H9 (cell line): ENCODE data around the gene HASPIN. TPM values are rescaled to one million over a fixed set of nuclear protein-coding genes. Genes with fewer than 3 reads are reported as not detected.

Experiments
- DNase-seq: peaks from one replicate; pipeline ENCODE4 v3.0.0-alpha.2; 2017
- H2AFZ ChIP-seq: one replicate; pipeline ENCODE4 v1.6.1; 2013; ENCODE audit warnings: mild to moderate bottlenecking, low read length, control low read depth, moderate library complexity
- H2AK5ac ChIP-seq: 2 replicates; pipeline ENCODE4 v1.6.1; 2013; ENCODE audit warnings: low read length, control low read depth, mixed read lengths; ENCODE audit not compliant: insufficient read length
- H2BK120ac ChIP-seq: one replicate; pipeline ENCODE4 v1.6.1; 2013; ENCODE audit warnings: low read depth, mild to moderate bottlenecking, low read length, control low read depth, inconsistent platforms; ENCODE audit not compliant: poor library complexity, severe bottlenecking
- H2BK12ac ChIP-seq: 2 replicates; pipeline ENCODE4 v1.6.1; 2013; ENCODE audit warnings: low read length, control low read depth, mixed read lengths, low read depth; ENCODE audit not compliant: insufficient read length
- H2BK15ac ChIP-seq: 2 replicates; pipeline ENCODE4 v1.6.1; 2013; ENCODE audit warnings: low read depth, low read length, control low read depth
- H2BK20ac ChIP-seq: one replicate; pipeline ENCODE4 v1.6.1; 2013; ENCODE audit warnings: low read depth, mild to moderate bottlenecking, low read length, control low read depth, inconsistent platforms; ENCODE audit not compliant: poor library complexity, severe bottlenecking
- H2BK5ac ChIP-seq: 2 replicates; pipeline ENCODE4 v1.6.1; 2013; ENCODE audit warnings: low read length, control low read depth, mixed read lengths; ENCODE audit not compliant: insufficient read length
- H3K14ac ChIP-seq: 2 replicates; pipeline ENCODE4 v1.6.1; 2013; ENCODE audit warnings: low read length, control low read depth; ENCODE audit not compliant: insufficient read depth
- H3K18ac ChIP-seq: 2 replicates; pipeline ENCODE4 v1.6.1; 2013; ENCODE audit warnings: low read depth, mild to moderate bottlenecking, mixed read lengths, low read length, control low read depth; ENCODE audit not compliant: insufficient read length
- H3K23ac ChIP-seq: 2 replicates; pipeline ENCODE4 v1.6.1; 2013; ENCODE audit warnings: low read length, control low read depth, mixed read lengths, low read depth; ENCODE audit not compliant: insufficient read length
- H3K23me2 ChIP-seq: 2 replicates; pipeline ENCODE4 v1.6.1; 2013; ENCODE audit warnings: low read depth, mild to moderate bottlenecking, mixed read lengths, low read length, control low read depth; ENCODE audit not compliant: insufficient read length, poor library complexity, severe bottlenecking
- H3K27ac ChIP-seq: 2 replicates; pipeline ENCODE4 v1.5.1; 2013; ENCODE audit warnings: low read length, control low read depth, mixed read lengths, low read depth; ENCODE audit not compliant: insufficient read length
- H3K27me3 ChIP-seq: 2 replicates; pipeline ENCODE4 v1.6.1; 2013; ENCODE audit warnings: low read length, control low read depth, inconsistent platforms; ENCODE audit not compliant: insufficient read depth
- H3K4ac ChIP-seq: 2 replicates; pipeline ENCODE4 v1.6.1; 2013; ENCODE audit warnings: low read depth, mild to moderate bottlenecking, control low read depth, inconsistent platforms, low read length, moderate library complexity
- H3K4me1 ChIP-seq: 2 replicates; pipeline ENCODE4 v1.6.1; 2013; ENCODE audit warnings: low read length, control low read depth, inconsistent platforms; ENCODE audit not compliant: insufficient read depth
- H3K4me2 ChIP-seq: 2 replicates; pipeline ENCODE4 v1.6.1; 2013; ENCODE audit warnings: low read length, control low read depth, mixed read lengths; ENCODE audit not compliant: insufficient read length, insufficient read depth
- H3K56ac ChIP-seq: 2 replicates; pipeline ENCODE4 v1.6.1; 2013; ENCODE audit warnings: low read depth, mild to moderate bottlenecking, mixed read lengths, low read length, control low read depth; ENCODE audit not compliant: insufficient read length
- H3K79me1 ChIP-seq: 2 replicates; pipeline ENCODE4 v1.6.1; 2013; ENCODE audit warnings: low read depth, mild to moderate bottlenecking, moderate library complexity, low read length, control low read depth, inconsistent platforms; ENCODE audit not compliant: insufficient read depth, poor library complexity, severe bottlenecking
- H3K79me2 ChIP-seq: 2 replicates; pipeline ENCODE4 v1.6.1; 2013; ENCODE audit warnings: low read length, control low read depth, inconsistent platforms; ENCODE audit not compliant: insufficient read depth
- H3K9ac ChIP-seq: 2 replicates; pipeline ENCODE4 v1.6.1; 2013; ENCODE audit warnings: low read length, control low read depth, mixed read lengths; ENCODE audit not compliant: insufficient read length; ENCODE audit errors: extremely low read depth
- H3K9me3 ChIP-seq: one replicate; pipeline ENCODE4 v1.6.1; 2013; ENCODE audit warnings: low read depth, low read length, inconsistent platforms; ENCODE audit not compliant: control insufficient read depth
- H3T11ph ChIP-seq: one replicate; pipeline ENCODE4 v1.6.1; 2013; ENCODE audit warnings: mild to moderate bottlenecking, low read length, control low read depth, inconsistent platforms
- H4K20me1 ChIP-seq: one replicate; pipeline ENCODE4 v1.6.1; 2013; ENCODE audit not compliant: control insufficient read depth, insufficient read length, insufficient read depth
- H4K5ac ChIP-seq: 2 replicates; pipeline ENCODE4 v1.6.1; 2013; ENCODE audit warnings: low read depth, mild to moderate bottlenecking, mixed read lengths, low read length, control low read depth; ENCODE audit not compliant: insufficient read length
- H4K8ac ChIP-seq: replicated peaks from 2 replicates; pipeline ENCODE4 v1.6.1; 2013; ENCODE audit warnings: low read length, control low read depth, mixed read lengths, low read depth; ENCODE audit not compliant: insufficient read length
- H4K91ac ChIP-seq: 2 replicates; pipeline ENCODE4 v1.6.1; 2013; ENCODE audit warnings: low read depth, mild to moderate bottlenecking, moderate library complexity, mixed read lengths, low read length, control low read depth; ENCODE audit not compliant: insufficient read length
- H3K27ac Mint-ChIP-seq, 3 experiments: 2 replicates in 2 of 3; 3 replicates in 1 of 3; pipeline ENCODE4 v1.8.0; 2020 to 2021; ENCODE audit warnings: mixed read lengths in 3 of 3, mild to moderate bottlenecking in 1 of 3, moderate library complexity in 1 of 3
- H3K27me3 Mint-ChIP-seq: 2 replicates; pipeline ENCODE4 v1.8.0; 2021; ENCODE audit warnings: low read depth, mild to moderate bottlenecking, moderate library complexity, mixed read lengths
- H3K36me3 Mint-ChIP-seq, 3 experiments: 2 replicates in 2 of 3; 3 replicates in 1 of 3; pipeline ENCODE4 v1.8.0; 2020 to 2021; ENCODE audit warnings: low read depth in 3 of 3, mixed read lengths in 3 of 3; ENCODE audit not compliant: insufficient read depth in 1 of 3
- H3K4me1 Mint-ChIP-seq, 2 experiments: 2 replicates each; pipeline ENCODE4 v1.8.0; 2020; ENCODE audit warnings: mixed read lengths in 2 of 2
- H3K4me3 Mint-ChIP-seq, 2 experiments: 2 replicates in 1 of 2; 3 replicates in 1 of 2; pipeline ENCODE4 v1.8.0; 2020 to 2021; ENCODE audit warnings: mild to moderate bottlenecking in 2 of 2, mixed read lengths in 2 of 2, moderate library complexity in 1 of 2
- H3K9me3 Mint-ChIP-seq, 2 experiments: 2 replicates in 1 of 2; 3 replicates in 1 of 2; pipeline ENCODE4 v1.8.0; 2020; ENCODE audit warnings: mild to moderate bottlenecking in 2 of 2, mixed read lengths in 2 of 2, moderate library complexity in 1 of 2
- CTCF ChIP-seq: fragments of 200-600 bp; sonication (generic); conservative IDR thresholded peaks from 3 replicates; pipeline ENCODE4 v1.8.0; 2021; ENCODE audit warnings: antibody characterized with exemption, mild to moderate bottlenecking
- WGBS: extraction: QIAGEN DNeasy Blood & Tissue Kit; methylation state at CpG from one replicate; pipeline ENCODE4 v1.1.7; 2013; ENCODE audit warnings: missing lambda C conversion rate, low lambda C conversion rate, mixed read lengths; ENCODE audit not compliant: insufficient read length; ENCODE audit errors: extremely low coverage; 5-methylcytosine and 5-hydroxymethylcytosine counted together
- total RNA-seq: library from RNA; stranded (reverse); gene quantifications from 2 replicates; pipeline ENCODE4 v1.2.1, GENCODE V29; 2021

Gene HASPIN
- total RNA-seq, 1 experiment from 2014 or later, result 26.6 TPM

- H3K79me1 ChIP-seq, result no peaks in the 10 kb centered on the region
- H2AFZ ChIP-seq, result no peak overlapping the region
- no peak overlapping the region for H2BK12ac ChIP-seq
- H2BK5ac ChIP-seq, result no peak overlapping the region
- H3K18ac ChIP-seq, result no peak overlapping the region
- H4K20me1 ChIP-seq, result no peaks in the 10 kb centered on the region
- no peaks in the 10 kb centered on the region for H3K79me2 ChIP-seq
- no peaks in the 10 kb centered on the region for H3K9me3 ChIP-seq
- no peak overlapping the region for H4K8ac ChIP-seq
- Mint-ChIP-seq H3K4me3 (no peak overlapping the region), H3K36me3 (peaks cover 0 to 2% (median 0%) of the 10 kb centered on the region in 3 experiments; a peak in 1 of 7 replicates), H3K27ac (no peak overlapping the region), H3K9me3 (no peaks in the 10 kb centered on the region; a peak in 1 of 5 replicates), H3K4me1 (peaks cover 7 to 20% of the 10 kb centered on the region in 2 experiments), H3K27me3 (peaks cover 3% of the 10 kb centered on the region)
- no peak overlapping the region for H2BK120ac ChIP-seq
- no peak for TF ChIP-seq CTCF
- H2BK15ac ChIP-seq, result no peak overlapping the region
- no peak overlapping the region for H4K91ac ChIP-seq
- no peak overlapping the region for H2BK20ac ChIP-seq
- H2AK5ac ChIP-seq, result no peak overlapping the region
- H3K9ac ChIP-seq, result no peak overlapping the region
- no peak overlapping the region for H4K5ac ChIP-seq
- H3K4me1 ChIP-seq, result no peaks in the 10 kb centered on the region; the same call in 1 of the 2 replicates
- H3K14ac ChIP-seq, result no peak overlapping the region
- no peak overlapping the region for H3K27ac ChIP-seq
- DNase-seq, result no peak
- no peak overlapping the region for H3T11ph ChIP-seq
- no peak overlapping the region for H3K23ac ChIP-seq
- no peak overlapping the region for H3K4me2 ChIP-seq
- H3K4ac ChIP-seq, result no peak overlapping the region
- peaks cover 3% of the 10 kb centered on the region for H3K23me2 ChIP-seq
- no CpG with 5 or more reads among the region's 8 CpGs for whole genome bisulfite sequencing
- no peaks in the 10 kb centered on the region for H3K27me3 ChIP-seq
- no peak overlapping the region for H3K56ac ChIP-seq
These were observed 27.2 kb downstream of the HASPIN start for GRCh38 chr17:3750926-3751325.
